ENCODE data around the gene ZNF771.

The ZNF771 gene

GRCh38 chr16:30407102-30407803 is at the start of gene ZNF771:
Gene ZNF771 (plus strand): TSS chr16:30407606. CDS start chr16:30408054, 448 bp downstream.
- TF ChIP-seq CTCF (IDR thresholded peaks at IDR 0.05; ENCODE audit: low read depth, low read length): no peak
- in situ Hi-C loops (cut with HindIII; ENCODE audit: low sequenced_read_pairs): no loop called here
- peak within 1 kb of the TSS; percentile 75 for H3K4me3 ChIP-seq (ENCODE audit: low read depth, low read length)

GRCh38 chr16:30357715-30358576 is 49.5 kb upstream of the ZNF771 start:
- H3K4me3 ChIP-seq (ENCODE audit: low read depth, low read length): no peak overlapping the region
- in situ Hi-C loops (cut with HindIII; ENCODE audit: low sequenced_read_pairs): no loop called here
- TF ChIP-seq CTCF (IDR thresholded peaks at IDR 0.05; ENCODE audit: low read depth, low read length): no peak
- DNase-seq (ENCODE audit: low read depth, low spot score): no peak

More at GRCh38 chr16:30407102-30407803, at the start of gene ZNF771:
- peak; percentile 88 for DNase-seq (ENCODE audit: low read depth, low spot score)

- in situ Hi-C loops (cut with HindIII; ENCODE audit: low sequenced_read_pairs): no loop called here
- no peak for DNase-seq (ENCODE audit: low read depth, low spot score)
- no peak for TF ChIP-seq CTCF (IDR thresholded peaks at IDR 0.05; ENCODE audit: low read depth, low read length)
- H3K4me3 ChIP-seq (ENCODE audit: low read depth, low read length): no peak overlapping the region
Observed at GRCh38 chr16:30358577-30358936, 48.8 kb upstream of the ZNF771 start.

GRCh38 chr16:30358990-30359870 is 48.2 kb upstream of the ZNF771 start:
- H3K4me3 ChIP-seq (ENCODE audit: low read depth, low read length): no peak overlapping the region
- in situ Hi-C loops (cut with HindIII; ENCODE audit: low sequenced_read_pairs): no loop called here
- DNase-seq (ENCODE audit: low read depth, low spot score): no peak
- TF ChIP-seq CTCF (IDR thresholded peaks at IDR 0.05; ENCODE audit: low read depth, low read length): no peak

- in situ Hi-C loops (cut with HindIII; ENCODE audit: low sequenced_read_pairs): no loop called here
- no peak for DNase-seq (ENCODE audit: low read depth, low spot score)
- H3K4me3 ChIP-seq (ENCODE audit: low read depth, low read length): no peak overlapping the region
- TF ChIP-seq CTCF (IDR thresholded peaks at IDR 0.05; ENCODE audit: low read depth, low read length): no peak
Observed at GRCh38 chr16:30359871-30360170, 47.6 kb upstream of the ZNF771 start.

GRCh38 chr16:30361180-30361579 is 46.2 kb upstream of the ZNF771 start:
- H3K4me3 ChIP-seq (ENCODE audit: low read depth, low read length): no peak overlapping the region
- no peak for TF ChIP-seq CTCF (IDR thresholded peaks at IDR 0.05; ENCODE audit: low read depth, low read length)
- in situ Hi-C loops (cut with HindIII; ENCODE audit: low sequenced_read_pairs): no loop called here
- no peak for DNase-seq (ENCODE audit: low read depth, low spot score)

Measured in astrocyte of the spinal cord (primary cell).